ENCODE measurements around the gene PLD1. TPM values are rescaled to one million over a fixed set of nuclear protein-coding genes. Genes with fewer than 3 reads are reported as not detected.

PLD1 gene
- total and polyA plus RNA-seq, 2 of the 8 experiments (the other 6 are each of a cell fraction or from before 2014, with no cell fraction given): 1.2 to 2.6 TPM

- Histone ChIP-seq H3K79me2 (ENCODE audit: control insufficient read depth in 1 of 2, insufficient read depth in 2 of 2, low read length in 2 of 2) (no peaks in the 10 kb centered on the region), H3K79me1 (ENCODE audit: low read depth, low read length) (no peaks in the 10 kb centered on the region), H4K91ac (replicated peaks; ENCODE audit: insufficient read length, low read length) (no peak overlapping the region), H4K8ac (ENCODE audit: extremely low read depth, insufficient read depth, low read length) (no peak overlapping the region), H2AK5ac (ENCODE audit: low read depth, low read length) (no peak overlapping the region), H3K23me2 (ENCODE audit: low read depth, low read length) (no peaks in the 10 kb centered on the region), H3K23ac (ENCODE audit: insufficient read length) (no peak overlapping the region), H3K18ac (ENCODE audit: extremely low read depth, low read length) (no peak overlapping the region), H2AFZ (ENCODE audit: low read length) (no peak overlapping the region), H2BK15ac (ENCODE audit: low read length) (no peak overlapping the region), H3K27me3 (replicated peaks in 1 of 4; ENCODE audit: control insufficient read depth in 3 of 4, extremely low read depth in 1 of 4, insufficient read depth in 3 of 4, low read length in 3 of 4) (no peaks in the 10 kb centered on the region), H2BK12ac (ENCODE audit: low read depth, low read length) (no peak overlapping the region), H3K14ac (ENCODE audit: insufficient read length) (no peak overlapping the region), H3K4me3 (ENCODE audit: extremely low read depth in 1 of 4, insufficient read depth in 2 of 4, low read depth in 3 of 4, low read length in 4 of 4) (no peak overlapping the region), H3K36me3 (ENCODE audit: control insufficient read depth in 2 of 4, insufficient read depth in 4 of 4, low read length in 3 of 4) (no peaks in the 10 kb centered on the region), H2BK5ac (ENCODE audit: low read depth, low read length) (no peak overlapping the region), H3K56ac (replicated peaks; ENCODE audit: insufficient read length, low read depth, low read length) (no peak overlapping the region), H3K9ac (replicated peaks in 1 of 4; ENCODE audit: extremely low read depth in 1 of 4, low read depth in 3 of 4, low read length in 3 of 4) (no peak overlapping the region), H4K5ac (ENCODE audit: insufficient read length, low read depth, low read length) (no peak overlapping the region), H3K4ac (replicated peaks; ENCODE audit: insufficient read length, low read depth, low read length) (no peak overlapping the region), H3K27ac (ENCODE audit: low read depth, low read length) (no peak overlapping the region), H2BK120ac (replicated peaks; ENCODE audit: low read depth, low read length) (no peak overlapping the region), H3K4me1 (replicated peaks in 1 of 4; ENCODE audit: control insufficient read depth in 3 of 4, insufficient read depth in 4 of 4, low read length in 3 of 4) (peaks cover 2 to 8% (median 4%) of the 10 kb centered on the region in 4 experiments; a peak in 5 of 7 replicates), H3K4me2 (ENCODE audit: insufficient read depth in 1 of 2, low read depth in 2 of 2, low read length in 2 of 2) (no peak overlapping the region), H3K9me3 (ENCODE audit: insufficient read depth in 2 of 2, low read depth in 1 of 2, low read length in 1 of 2) (no peaks in the 10 kb centered on the region), H4K20me1 (replicated peaks in 1 of 2; ENCODE audit: control insufficient read depth in 1 of 2, insufficient read depth in 2 of 2, low read length in 2 of 2) (no peaks in the 10 kb centered on the region), H2BK20ac (ENCODE audit: low read length) (no peak overlapping the region)
- CTCF ChIA-PET (ENCODE audit: partially characterized antibody): interaction anchor here (1.6 to 3.9 kb wide), 4 partner anchors 12 to 177 kb away, joined by 3 to 25 read pairs (median 19); no protein-coding TSS in a partner anchor
- 92% methylated on average over 3 of the region's 3 CpGs; no CpG with 5 or more reads in 1 of the 2 experiments for WGBS, 2 experiments (ENCODE audit: extremely low coverage in 1 of 2, insufficient coverage in 1 of 2, insufficient read length in 1 of 2, insufficient replicate concordance in 2 of 2, low coverage in 1 of 2, low lambda C conversion rate in 2 of 2, missing lambda C conversion rate in 1 of 2)
- DNase-seq (ENCODE audit: low read depth in 1 of 2, low spot score in 2 of 2): no peak
- FAIRE-seq: no peak
- POLR2A ChIA-PET (ENCODE audit: partially characterized antibody): no interaction called here
- no peak for TF ChIP-seq TBP (IDR thresholded peaks at IDR 0.05; ENCODE audit: low read depth, low read length)
- TF ChIP-seq TEAD4 (IDR thresholded peaks at IDR 0.05; ENCODE audit: low read depth, low read length): no peak
- TF ChIP-seq CTCF (IDR thresholded peaks at IDR 0.05; ENCODE audit: control extremely low read depth in 1 of 3, insufficient read depth in 1 of 3, low read depth in 1 of 3, low read length in 3 of 3): no peak
- no peak for TF ChIP-seq JUND (IDR thresholded peaks at IDR 0.05; ENCODE audit: low read length)
- no peak for TF ChIP-seq E2F6 (IDR thresholded peaks at IDR 0.05)
- no peak for TF ChIP-seq CBX5 (IDR thresholded peaks at IDR 0.05; ENCODE audit: low read depth, low read length)
- TF ChIP-seq KDM4A (IDR thresholded peaks at IDR 0.05; ENCODE audit: low read depth, low read length, severe bottlenecking): no peak
- TF ChIP-seq POU5F1 (IDR thresholded peaks at IDR 0.05; ENCODE audit: low read depth, low read length): no peak
- no peak for TF ChIP-seq BRCA1 (IDR thresholded peaks at IDR 0.05; ENCODE audit: low read depth, low read length)
- TF ChIP-seq ASH2L (IDR thresholded peaks at IDR 0.05; ENCODE audit: low read length): no peak
- TF ChIP-seq POLR2AphosphoS5 (IDR thresholded peaks at IDR 0.05; ENCODE audit: low read depth, low read length): no peak
- TF ChIP-seq CHD2 (IDR thresholded peaks at IDR 0.05; ENCODE audit: low read length): no peak
Observed at GRCh38 chr3:171827385-171827784, 17.1 kb upstream of the PLD1 start.

Data from H1 (cell line).